AG09309 (cell line): ENCODE data around the gene RNF149.

Experiments used
- DNase-seq: peaks from one replicate; pipeline ENCODE4 v3.0.0-alpha.2; 2010; ENCODE audit warnings: low read depth
- H3K4me3 ChIP-seq: 2 replicates; pipeline ENCODE4 v1.5.1; 2011; ENCODE audit warnings: mild to moderate bottlenecking, low read depth, low read length, moderate library complexity; ENCODE audit not compliant: control insufficient read depth
- TF ChIP-seq, protein P1 (sequence below): IDR thresholded peaks from 2 replicates; pipeline ENCODE4 v1.5.1; 2011; ENCODE audit warnings: mild to moderate bottlenecking, low read depth, low read length, inconsistent platforms; ENCODE audit not compliant: insufficient read depth, control insufficient read depth; ENCODE audit errors: missing control alignments

RNF149 gene

DNA sequence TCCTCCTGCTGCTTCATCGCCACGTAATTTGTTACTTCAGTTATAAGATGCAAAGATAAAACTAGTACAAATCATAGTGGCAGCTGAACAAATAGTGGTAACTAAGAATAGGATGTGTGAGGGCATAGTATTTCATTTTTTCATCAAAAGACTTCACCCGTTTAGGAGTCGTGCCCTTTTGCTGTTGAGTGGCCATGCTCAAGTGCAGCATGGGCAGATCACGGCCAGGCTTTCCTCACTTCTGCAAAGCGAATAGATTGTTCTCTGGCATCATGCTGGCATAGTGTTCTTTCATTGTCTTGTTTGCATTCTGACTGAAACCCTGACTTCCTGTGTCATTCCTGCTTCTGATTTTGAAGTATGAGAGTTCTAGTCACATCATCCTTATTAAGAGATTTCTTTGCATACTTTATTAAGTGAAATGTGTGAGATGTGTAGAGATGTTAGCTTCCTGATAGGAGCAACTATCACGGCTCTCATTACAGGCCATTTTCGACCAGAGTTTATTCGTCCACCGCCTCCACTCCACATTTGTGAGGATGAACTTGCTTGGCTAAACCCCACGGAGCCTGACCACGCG lies 44.1 kb downstream of the RNF149 start:
- H3K4me3 ChIP-seq, result no peak overlapping the region
- DNase-seq, result no peak
- TF ChIP-seq, protein P1, sequence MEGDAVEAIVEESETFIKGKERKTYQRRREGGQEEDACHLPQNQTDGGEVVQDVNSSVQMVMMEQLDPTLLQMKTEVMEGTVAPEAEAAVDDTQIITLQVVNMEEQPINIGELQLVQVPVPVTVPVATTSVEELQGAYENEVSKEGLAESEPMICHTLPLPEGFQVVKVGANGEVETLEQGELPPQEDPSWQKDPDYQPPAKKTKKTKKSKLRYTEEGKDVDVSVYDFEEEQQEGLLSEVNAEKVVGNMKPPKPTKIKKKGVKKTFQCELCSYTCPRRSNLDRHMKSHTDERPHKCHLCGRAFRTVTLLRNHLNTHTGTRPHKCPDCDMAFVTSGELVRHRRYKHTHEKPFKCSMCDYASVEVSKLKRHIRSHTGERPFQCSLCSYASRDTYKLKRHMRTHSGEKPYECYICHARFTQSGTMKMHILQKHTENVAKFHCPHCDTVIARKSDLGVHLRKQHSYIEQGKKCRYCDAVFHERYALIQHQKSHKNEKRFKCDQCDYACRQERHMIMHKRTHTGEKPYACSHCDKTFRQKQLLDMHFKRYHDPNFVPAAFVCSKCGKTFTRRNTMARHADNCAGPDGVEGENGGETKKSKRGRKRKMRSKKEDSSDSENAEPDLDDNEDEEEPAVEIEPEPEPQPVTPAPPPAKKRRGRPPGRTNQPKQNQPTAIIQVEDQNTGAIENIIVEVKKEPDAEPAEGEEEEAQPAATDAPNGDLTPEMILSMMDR, result no peak

DNA sequence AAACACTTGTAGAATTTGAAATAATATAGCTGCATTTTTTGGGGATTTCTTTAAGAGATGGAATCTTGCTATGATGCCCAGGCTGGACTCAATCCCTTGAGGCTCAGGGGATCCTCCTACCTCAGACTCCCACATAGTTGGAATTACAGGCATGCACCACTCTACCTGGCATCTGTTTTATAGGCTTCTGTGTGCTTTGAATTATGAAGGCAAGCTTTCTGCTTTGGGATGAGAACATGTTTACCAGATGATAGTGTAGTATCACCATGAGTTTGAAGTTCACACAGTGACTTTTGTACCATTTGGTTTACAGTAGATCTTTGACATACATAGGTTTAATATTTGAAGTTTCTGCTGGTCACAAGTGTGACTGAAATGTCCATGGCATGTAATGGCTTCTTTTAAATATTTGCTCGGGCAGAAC lies 45.1 kb downstream of the RNF149 start:
- H3K4me3 ChIP-seq, result no peak overlapping the region
- DNase-seq, result no peak
- TF ChIP-seq, protein P1, result no peak

DNA sequence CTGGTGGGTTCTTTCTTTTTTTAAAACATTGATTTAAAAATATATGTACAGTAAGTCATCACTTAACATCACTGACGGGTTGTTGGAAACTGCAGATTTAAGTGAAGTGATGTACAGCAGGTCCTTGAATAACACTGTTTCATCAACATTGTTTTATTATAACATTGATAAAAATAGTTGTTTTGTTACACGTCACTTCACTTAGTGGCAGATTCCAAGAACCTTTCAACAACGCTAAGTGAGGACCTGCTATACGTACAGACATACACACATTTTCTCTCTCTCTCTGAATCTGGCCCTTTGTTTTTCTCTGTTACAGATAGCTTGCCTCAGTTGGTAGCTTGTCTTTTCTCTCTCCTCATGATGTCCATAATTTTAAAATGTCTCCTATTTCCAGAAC lies 46.4 kb downstream of the RNF149 start:
- TF ChIP-seq, protein P1, result no peak
- DNase-seq, result no peak
- no peak overlapping the region for H3K4me3 ChIP-seq

DNA sequence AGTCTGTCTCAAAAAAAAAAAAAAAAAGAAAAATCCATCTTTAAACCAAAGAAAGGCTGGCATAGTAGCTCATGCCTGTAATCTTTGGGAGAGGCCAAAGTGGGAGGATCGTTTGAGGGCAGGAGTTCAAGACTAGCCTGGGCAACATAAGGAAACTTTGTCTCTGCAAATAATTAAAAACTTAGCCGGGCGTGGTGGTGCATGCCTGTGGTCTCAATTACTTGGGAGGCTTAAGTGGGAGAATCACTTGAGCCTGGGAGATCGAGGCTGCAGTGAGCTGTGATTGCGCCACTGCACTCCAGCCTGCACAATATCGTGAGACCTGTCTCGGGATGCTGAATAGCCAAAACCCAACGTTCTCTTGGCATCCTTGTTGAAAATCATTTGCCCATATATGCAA lies 49.7 kb downstream of the RNF149 start:
- H3K4me3 ChIP-seq, result no peak overlapping the region
- TF ChIP-seq, protein P1, result no peak
- no peak for DNase-seq

DNA sequence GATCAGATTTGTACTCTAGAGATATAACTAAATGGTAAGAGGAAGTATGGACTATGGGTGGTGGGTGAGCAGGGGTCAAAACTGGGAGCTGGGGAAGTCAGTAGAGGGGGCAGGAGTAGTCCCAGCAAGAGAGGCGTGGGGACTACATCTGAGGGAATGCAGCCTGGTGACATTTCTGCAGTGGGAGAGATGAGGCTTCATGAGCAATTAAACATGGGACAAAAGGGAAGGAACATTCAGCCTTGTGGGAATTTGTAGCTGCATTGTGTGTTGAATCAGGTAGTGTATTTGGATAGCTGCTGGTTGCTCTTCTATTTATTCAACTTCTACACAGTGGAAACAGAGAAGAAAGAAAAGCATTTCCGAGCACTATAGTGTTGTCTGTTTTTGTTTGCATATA lies 52.2 kb downstream of the RNF149 start:
- TF ChIP-seq, protein P1, result no peak
- no peak overlapping the region for H3K4me3 ChIP-seq
- DNase-seq, result no peak

DNA sequence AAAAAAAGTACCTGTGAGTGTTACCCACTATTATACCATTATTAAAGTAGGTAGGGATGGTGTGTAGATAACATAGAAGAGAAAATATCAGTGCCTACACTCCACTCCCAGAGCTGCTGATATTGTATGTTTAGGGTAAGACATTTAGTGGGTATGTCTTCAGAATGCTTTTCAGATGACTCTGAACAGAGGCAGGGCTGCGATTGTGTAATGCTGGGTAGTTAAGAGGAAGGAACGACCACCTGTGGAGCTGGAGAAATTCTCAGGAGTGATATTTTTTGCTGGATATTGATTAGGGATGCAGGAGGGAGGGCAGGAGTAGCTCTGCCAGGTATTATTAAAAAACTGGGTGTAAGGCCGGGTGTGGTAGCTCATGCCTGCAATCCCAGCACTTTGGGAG lies 53.0 kb downstream of the RNF149 start:
- no peak overlapping the region for H3K4me3 ChIP-seq
- TF ChIP-seq, protein P1, result no peak
- no peak for DNase-seq
